T-helper 2 cell treated with Interferon-gamma antibody and Interleukin-4, amounts not matched to agents 100 ng/mL and 5 ng/mL, for 36 hours (primary cell): Measurements from ENCODE around the gene GBP4. TPM values are rescaled to one million over a fixed set of nuclear protein-coding genes. Genes with fewer than 3 reads are reported as not detected.
"Not testable (repeated sequence)": the region's sequence is repeated elsewhere in the genome, so short reads cannot be mapped to it uniquely, and the experiment has no call there.

ENCODE experiments used
- intact Hi-C: fragments of 100-400 bp; cut with micrococcal nuclease; formaldehyde crosslinking; loops from one replicate; pipeline ENCODE4 v1.15.1; 2023
- total RNA-seq: library from RNA; stranded (reverse); gene quantifications from 2 replicates; pipeline ENCODE4 v1.2.3, GENCODE V29; 2022

The GBP4 gene, protein sequence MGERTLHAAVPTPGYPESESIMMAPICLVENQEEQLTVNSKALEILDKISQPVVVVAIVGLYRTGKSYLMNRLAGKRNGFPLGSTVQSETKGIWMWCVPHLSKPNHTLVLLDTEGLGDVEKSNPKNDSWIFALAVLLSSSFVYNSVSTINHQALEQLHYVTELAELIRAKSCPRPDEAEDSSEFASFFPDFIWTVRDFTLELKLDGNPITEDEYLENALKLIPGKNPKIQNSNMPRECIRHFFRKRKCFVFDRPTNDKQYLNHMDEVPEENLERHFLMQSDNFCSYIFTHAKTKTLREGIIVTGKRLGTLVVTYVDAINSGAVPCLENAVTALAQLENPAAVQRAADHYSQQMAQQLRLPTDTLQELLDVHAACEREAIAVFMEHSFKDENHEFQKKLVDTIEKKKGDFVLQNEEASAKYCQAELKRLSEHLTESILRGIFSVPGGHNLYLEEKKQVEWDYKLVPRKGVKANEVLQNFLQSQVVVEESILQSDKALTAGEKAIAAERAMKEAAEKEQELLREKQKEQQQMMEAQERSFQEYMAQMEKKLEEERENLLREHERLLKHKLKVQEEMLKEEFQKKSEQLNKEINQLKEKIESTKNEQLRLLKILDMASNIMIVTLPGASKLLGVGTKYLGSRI
- 75.4 and 76.5 TPM in 2 replicates for total RNA-seq

DNA sequence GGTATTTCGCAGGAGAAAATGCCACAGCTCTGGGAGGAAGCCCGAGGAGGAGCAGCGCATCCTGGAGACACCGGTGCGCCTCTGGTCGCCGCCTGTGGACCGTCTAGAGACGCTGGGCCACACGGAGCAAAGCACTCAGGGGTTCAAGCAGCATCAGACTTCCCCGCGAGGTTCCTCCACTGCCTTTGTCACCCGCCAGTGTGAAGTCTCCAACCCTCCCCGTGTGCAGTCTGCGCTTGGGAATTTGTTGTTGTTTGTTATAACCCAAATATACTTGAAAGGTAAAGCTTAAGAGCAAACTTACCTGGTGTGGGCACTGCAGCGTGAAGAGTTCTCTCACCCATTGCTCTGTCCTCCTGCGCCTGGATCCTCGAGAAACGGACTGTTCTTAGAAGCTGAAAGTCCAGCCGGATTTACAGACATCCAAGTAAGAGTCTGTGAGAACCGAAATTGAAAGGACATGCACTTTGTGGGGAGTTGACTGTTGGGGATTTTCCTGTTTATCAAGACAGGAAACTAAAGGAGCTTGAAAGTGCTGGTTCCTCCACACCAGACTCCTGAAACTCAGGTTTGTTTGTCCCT, at the start of gene GBP4:
Gene GBP4 (minus strand): TSS at position 452 of the 582 bp plus-strand sequence. CDS start 108 bp downstream, at position 344.
- intact Hi-C loops = loop anchor here (1.0 to 10.0 kb wide), 6 partner anchors 59 to 256 kb away; partner anchors contain the start of genes GBP2, GBP3 and GBP5

DNA sequence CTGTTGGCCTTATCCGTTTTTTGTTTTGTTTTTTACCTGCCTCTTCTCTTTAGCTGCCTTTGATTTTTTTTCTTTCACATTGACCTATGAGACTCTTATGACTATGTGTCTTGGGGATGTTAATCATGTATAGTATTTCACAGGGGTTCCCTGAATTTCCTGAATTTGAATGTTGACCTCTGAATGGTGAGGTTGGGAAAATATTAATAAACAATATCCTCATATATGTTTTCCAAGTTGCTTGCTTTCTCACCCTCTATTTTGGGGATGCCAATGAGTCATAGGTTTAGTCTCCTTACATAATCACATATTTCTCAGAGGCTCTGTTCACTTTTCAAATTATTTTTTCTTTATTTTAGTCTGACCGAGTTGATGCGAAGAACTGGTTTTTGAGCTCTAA, 44.3 kb upstream of the GBP4 start:
- intact Hi-C loops = no loop called here

DNA sequence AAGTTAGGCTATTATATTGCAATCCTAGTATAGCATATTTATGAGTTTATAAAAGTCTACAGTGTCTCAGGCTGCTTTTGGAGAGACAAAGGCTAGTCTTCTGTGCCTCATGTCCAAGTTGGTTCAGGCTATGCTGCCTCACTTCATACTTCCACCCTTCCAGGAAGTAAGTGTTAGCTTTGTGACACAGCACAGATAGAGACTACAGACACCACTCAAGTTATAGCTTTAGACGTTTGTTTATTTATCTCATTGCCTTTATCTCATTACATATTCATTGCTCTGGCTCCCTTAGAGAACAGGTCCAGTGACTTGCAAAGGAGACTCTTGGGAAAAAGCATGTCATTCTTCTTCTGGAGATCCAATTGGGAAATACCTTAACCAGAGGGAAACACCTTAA, 22.6 kb upstream of the GBP4 start:
- intact Hi-C loops = no loop called here

DNA sequence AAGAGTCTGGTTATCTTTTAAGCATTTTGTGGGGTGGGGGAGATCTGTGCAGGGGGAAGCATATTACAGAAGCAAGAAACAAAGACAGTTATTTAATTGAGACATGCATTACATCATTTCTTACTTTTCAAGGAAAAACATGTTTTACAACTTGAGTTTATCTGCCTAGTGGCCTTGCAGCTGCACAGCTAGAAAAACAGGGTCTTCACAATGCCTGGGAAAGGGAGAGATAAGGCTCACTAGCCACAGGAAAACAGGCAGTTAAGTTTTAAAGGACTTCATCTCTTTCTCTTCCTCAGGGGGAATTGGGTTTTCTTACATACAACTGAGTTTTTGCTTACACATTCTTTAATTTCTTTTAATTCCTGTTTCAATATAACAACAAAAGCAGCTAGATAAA, 21.1 kb upstream of the GBP4 start:
- intact Hi-C loops = not testable (repeated sequence)

DNA sequence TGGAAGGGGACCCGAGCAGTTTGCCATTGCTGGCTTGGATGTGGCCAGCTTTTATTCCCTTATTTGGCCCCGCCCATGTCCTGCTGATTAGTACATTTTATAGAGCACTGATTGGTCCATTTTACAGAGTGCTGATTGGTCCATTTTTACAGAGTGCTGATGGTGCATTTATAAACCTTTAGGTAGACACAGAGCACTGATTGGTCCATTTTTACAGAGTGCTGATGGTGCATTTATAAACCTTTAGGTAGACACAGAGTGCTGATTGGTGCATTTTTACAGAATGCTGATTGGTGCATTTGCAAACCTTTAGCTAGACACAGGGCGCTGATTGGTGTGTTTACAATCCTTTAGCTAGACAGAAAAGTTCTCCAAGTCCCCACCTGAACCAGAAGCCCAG, 20.2 kb upstream of the GBP4 start:
- intact Hi-C loops = not testable (repeated sequence)

DNA sequence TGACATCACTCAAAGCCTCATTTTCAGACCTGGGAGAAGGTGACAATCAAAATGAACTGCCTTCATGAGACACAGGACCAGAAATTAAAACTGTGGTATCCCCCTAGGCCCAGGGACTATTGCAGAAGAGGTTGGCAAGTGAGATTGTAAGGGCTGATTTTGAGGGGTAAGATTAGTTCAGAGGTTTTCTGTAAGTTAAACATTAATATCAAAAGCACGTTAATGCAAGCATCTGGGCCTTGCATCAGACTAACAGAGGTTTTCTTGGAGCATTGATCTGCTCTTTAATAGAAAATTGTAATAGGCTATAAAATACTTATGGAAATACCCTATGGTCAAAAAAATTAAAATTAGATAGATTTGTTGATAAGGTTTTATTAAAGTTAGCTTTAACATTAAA, 14.6 kb upstream of the GBP4 start:
- intact Hi-C loops = no loop called here

DNA sequence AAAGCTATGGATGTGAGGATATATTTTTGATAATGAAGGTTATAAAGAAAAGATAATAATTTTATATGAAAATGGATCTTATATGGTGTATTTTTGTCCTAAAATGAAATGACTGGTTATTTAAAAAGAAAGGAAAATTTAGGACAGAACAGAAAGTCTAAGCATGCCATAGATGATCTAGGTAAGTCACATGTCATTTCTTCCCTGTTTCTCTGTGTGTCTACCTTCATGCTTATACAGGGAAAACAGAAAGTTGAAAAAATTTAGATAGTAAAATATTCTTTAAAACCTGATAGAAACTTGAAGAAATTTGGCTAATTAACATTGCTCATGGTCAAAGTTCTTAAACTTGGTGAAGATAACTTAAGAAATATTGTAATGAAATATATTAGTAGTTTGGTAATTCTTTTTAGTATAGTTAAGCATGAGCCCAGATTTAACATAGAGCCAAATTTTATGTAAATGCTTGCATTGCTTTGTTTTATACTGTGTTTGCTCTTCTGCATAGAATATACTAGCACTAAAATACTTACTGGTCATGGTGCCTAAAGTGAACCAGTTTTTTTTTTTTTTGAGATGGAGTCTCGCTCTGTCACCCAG, 12.4 kb upstream of the GBP4 start:
- intact Hi-C loops = no loop called here

DNA sequence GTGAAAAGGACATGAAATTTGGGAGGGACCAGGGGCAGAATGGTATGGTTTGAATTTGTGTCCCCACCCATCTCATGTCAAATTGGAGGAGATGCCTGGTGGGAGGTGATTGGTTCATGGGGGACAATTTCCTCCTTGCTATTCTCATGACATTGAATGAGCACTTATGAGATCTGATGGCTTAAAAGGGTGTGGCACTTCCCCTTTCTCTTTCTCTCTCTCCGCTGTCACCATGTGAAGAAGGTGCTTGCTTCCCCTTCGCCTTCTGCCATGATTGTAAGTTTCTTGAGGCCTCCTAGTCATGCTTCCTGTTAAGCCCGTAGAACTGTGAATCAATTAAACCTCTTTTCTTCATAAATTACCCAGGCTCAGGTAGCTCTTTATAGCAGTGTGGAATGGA, 7.6 kb upstream of the GBP4 start:
- intact Hi-C loops = no loop called here

DNA sequence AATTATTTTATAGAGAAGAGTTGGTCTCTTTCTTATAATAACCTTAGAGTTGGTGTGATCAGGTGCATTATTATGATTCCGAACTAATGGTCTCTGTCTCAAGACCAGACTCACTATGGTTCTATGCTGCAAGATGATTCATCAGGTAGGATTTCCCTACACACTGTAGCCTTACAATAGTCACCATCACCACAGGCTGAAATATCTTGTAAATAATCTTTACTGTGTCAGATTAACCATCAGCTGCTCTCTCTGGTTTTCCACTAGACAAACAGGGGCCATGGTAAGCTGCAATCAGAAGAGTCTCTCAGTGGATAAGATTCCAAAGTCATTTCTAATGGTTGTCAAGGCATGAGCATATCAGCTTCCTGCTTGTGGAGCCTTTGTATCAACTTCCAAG, 4.4 kb upstream of the GBP4 start:
- intact Hi-C loops = no loop called here

DNA sequence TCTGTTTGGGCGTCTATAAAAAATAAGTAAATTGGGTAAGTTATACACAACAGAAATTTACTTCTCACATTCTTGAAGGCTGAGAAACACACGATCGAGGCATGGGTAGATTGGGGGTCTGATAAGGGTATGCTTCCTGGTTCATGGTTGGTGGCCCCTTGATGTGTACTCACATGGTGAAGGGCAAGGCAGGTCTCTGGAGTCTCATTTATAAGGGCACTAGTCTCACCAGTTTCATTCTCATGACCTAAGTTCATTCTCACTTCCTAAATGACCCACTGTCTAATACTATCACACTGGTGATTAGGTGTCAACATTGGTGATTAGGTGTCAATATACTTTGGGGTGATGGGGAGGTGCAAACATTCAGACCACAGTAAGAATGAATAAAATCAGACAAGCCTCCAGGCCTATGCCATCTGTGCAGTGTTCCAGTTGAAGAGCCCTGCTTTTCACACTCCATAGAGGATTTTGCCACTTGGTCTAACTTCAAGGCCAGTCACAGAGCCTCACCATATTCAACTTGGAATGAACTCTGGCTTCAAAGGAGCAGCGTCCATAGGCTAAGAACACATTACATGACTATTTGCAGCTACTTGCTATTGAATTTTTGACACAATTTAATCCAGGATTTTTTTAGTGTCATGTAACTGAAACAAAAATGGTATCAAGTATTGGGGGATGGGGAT, 2.5 kb upstream of the GBP4 start:
- intact Hi-C loops = no loop called here

DNA sequence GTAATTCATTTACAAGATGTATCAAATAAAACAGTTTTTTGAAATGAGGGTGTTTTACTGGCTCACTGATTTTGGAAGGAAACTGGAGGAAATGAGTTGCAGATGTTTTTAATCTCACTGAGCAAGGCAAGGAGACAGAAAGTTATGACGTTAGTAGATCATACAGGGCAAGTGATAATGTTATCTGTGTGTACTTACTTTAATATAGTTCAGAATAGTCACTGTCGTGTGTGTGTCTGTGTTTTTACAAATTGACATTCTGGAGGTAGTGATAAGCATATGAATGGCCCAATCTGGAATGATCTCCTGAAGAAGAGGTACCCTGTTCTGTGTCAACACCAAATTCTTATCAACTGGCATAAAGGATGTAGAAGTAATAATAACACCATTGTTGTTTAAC, 1.9 kb upstream of the GBP4 start:
- intact Hi-C loops = no loop called here

DNA sequence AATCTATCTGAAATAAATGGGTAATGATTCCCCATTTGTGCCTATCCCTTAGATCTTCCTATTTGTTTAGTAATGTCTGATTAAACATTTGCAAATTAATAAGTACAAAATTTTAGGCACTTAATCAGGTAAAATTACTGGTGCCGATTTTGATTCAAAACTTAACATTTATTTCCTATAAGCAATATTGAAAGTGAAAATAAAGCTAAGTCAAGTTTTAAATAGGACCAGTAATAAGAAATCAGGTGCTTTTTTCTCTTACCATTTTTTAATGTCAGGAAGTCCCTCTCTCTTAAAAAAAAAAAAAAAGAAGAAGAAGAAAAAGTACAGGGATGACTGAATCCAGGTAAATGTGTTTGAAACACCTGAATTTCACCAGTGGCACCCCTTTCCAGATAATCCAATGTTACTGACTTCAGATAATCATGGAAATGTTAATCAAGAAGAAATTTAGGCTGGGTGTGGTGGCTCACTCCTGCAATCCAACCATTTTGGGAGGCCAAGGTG, 836 bp upstream of the GBP4 start:
- intact Hi-C loops = loop anchor here (1.0 to 10.0 kb wide), 4 partner anchors 58 to 255 kb away; partner anchors contain the start of genes GBP2 and GBP5

DNA sequence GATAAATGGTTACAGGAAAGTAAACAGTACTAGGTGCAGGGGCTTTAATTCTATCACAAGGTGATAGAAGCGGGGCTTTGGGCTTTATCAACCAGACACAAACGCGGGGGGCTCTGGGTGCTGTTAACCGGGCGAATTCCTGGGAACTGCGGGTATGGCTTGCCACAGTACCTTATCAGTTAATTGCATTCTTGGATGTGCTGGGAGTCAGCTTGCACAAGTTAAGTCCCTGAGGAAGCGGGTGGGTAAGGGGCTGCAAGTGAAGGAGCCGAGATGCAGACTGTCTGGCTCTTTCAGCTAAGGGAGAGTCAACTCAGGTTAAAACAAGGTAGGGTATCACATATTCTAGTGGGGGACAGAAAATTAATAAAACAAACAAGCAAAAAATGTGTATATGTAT, 661 bp downstream of the GBP4 start:
- intact Hi-C loops = loop anchor here (1.0 to 10.0 kb wide), 4 partner anchors 59 to 257 kb away; partner anchors contain the start of gene GBP3

DNA sequence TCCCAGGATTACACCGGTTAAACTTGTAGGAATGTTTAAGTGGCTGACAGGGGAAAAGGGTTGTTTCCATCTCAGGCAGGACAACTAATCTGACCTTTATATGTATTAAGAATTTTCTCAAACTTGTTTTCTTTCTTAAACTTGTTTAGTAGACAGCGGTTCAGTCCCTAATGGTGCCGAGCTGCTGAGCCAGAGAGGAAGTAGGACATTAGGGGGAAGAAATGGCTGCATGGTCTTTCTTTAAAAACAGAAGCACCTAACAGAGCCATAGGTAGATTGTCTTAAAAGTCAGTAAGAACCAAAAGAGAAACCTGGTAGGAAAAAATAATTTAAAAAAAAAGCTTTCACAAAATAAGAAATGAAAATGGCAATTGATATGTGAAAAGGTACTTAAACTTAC, 3.3 kb downstream of the GBP4 start:
- intact Hi-C loops = loop anchor here (5.0 to 10.0 kb wide), 2 partner anchors 62 to 259 kb away; no protein-coding TSS in a partner anchor

DNA sequence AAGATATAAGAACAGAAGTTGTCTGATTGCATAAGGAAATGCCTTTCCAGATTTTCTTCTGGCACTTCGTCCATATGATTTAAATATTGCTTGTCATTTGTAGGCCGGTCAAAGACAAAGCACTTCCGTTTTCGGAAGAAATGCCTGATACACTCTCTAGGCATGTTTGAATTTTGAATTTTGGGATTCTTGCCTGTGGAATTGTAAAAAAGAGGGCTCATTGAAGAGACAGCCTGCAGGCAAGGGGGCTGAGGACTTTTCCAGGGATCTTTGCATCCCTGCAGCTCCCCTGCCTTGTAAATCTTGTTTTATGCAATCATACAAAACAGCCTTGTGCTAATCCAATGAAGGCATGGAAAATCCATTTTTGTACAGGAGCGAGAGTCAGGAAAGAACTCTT, 7.4 kb downstream of the GBP4 start:
- intact Hi-C loops = loop anchor here (10.0 kb wide), 1 partner anchor 263 kb away; no protein-coding TSS in a partner anchor

DNA sequence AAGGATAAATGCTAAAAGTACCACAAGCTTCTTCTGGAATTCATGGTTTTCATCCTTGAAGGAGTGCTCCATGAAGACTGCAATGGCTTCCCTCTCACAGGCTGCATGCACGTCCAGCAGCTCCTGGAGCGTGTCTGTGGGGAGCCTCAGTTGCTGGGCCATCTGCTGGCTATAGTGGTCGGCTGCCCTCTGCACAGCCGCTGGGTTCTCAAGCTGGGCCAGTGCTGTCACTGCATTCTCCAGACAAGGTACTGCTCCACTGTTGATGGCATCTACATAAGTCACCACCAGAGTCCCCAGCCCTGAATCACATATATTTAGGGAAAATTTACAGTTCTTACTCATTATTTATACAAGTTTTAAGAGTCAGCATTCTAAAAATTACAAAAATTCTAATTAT, 8.7 kb downstream of the GBP4 start:
- intact Hi-C loops = loop anchor here (10.0 kb wide), 1 partner anchor 265 kb away; no protein-coding TSS in a partner anchor

DNA sequence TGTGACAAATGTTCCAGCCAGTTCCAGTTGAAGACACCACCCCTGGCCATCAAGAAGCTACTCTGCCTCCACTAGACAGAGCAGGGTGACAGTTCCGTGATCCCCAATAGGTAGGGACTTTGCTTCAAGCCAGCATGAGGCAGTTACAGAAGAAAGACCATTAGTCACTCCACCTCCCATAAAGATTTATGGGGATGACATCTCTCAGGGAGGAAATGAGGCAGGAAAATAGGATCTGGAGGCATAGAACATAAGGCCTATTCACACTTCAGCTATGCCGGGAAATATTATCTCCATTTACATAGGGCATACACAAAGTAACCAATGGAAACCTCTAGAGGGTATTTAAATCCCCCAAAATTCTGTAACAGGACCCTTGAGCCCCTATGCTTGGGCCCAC, 19.4 kb downstream of the GBP4 start:
- intact Hi-C loops = no loop called here

DNA sequence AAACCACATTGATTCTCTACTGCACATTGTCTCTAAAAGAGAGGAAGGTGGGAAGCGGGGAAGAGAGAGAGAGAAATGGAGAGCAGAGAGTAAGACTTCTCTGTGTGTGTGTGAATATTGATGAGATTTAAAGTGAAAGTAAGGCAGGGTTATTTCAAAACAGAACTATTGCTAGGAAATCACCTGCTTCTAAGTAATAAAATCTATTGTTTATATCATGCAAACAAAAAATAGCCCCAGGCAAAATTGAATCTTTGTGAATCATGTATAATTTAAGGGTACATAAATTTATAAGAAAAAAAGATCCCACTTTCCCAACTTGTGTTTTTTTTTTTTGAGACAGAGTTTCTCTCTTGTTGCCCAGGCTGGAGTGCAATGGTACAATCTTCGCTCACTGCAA, 21.8 kb downstream of the GBP4 start:
- intact Hi-C loops = no loop called here

DNA sequence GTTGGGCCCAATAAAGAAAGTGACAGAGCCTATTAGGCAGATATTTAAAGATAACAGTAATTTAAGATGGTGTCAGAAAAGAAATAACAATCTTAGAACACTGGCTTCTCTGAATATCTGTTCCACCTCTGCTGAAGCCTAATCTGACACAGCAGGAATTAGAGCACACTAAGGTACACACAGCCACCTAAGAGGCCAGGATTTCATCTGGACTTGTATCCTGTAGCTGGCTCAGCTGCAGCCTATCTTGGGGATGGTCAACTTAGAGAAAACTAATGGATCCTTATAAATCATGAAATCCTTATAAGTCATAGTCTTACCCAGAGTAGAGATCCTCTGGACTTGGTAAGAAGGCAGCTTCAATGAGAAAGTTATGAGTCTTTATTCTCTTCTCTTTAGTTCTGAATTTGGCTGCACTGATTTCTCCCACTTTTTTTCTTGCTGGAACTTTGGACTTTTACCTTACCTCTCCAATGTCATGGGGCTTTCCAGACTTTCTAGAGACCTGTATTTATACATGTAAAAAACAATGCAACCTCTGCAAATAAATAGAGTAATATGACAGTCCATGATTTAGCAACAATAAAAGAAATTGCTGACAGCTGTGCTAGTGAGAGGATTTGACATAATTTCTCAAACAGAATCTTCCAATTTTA, 23.0 kb downstream of the GBP4 start, which contains the start of gene GBP7:
Gene GBP7 (minus strand): TSS at position 403 of the 656 bp plus-strand sequence. CDS start 4,068 bp downstream, outside the sequence.
- intact Hi-C loops = no loop called here

DNA sequence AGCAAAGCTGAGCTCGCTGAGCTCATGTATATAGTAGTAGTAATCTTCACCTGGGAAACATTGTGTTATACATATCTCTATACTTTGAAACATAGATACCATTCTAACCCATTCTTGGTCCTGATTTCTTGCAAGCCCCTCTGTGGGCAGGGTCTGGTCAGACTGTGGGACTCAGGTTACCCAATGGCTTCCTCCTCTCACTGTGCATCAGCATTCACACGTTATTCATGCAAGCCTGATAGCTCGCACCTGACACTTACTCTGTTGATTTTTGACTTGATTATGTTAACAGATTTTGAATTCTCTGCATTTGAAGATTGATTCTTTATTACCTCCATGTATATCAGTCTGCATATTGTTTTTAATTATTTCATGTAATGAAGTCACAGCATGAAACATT, 24.3 kb downstream of the GBP4 start:
- intact Hi-C loops = no loop called here
